NCI-H1436 treated with DMSO at 0.1 percent for 48 hours (cell line): Measurements from ENCODE around the gene SECTM1.
"Not testable (repeated sequence)": the region's sequence is repeated elsewhere in the genome, so short reads cannot be mapped to it uniquely, and the experiment has no call there.

Source experiments
- DNase-seq: peaks from one replicate; lab custom pipeline; 2025; lab: John Stamatoyannopoulos, UW

The SECTM1 gene

GRCh38 chr17:82347994-82348393, 14.4 kb upstream of the SECTM1 start:
- not testable (repeated sequence) for DNase-seq

DNA sequence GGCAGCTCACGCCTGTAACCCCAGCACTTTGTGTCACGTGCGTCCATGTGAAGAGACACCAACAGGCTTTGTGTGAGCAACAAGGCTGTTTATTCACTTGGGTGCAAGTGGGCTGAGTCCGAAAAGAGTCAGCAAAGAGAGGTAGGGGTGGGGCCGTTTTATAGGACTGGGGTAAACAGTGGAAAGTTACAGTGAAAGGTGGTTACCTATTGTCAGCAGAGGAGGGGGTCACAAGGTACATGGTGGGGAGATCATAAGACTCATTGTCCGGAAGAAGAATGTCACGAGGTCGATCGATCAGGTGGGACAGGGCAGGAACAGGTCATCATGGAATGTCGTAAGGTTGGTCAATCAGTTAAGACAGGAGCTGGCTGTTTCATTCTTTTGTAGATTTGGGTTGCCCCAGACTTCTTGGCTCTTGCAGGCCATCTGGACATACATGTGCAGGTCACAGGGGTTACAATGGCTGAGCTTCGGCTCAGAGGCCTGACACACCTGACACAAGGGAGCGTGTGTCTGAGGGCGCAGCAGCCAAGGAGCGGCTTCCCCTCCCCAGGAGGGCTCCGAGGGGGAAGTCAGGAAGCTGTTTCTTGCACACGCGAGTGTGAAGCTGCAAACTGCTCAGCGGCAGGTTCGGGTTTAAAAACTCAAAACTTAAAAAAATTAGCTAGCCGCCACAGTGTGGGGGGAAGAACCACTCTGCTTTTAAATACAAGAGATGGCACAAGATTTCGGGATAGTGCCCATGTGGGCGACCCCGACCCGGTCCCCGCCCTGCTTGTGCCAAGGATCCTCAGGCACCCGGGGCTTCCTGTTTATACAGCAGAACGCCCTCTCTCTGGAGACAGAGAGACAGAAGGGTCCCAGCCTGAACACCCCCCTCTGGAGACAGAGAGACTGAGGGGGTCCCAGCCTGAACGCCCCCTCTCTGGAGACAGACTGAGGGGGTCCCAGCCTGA, 13.1 kb upstream of the SECTM1 start:
- no peak for DNase-seq

DNA sequence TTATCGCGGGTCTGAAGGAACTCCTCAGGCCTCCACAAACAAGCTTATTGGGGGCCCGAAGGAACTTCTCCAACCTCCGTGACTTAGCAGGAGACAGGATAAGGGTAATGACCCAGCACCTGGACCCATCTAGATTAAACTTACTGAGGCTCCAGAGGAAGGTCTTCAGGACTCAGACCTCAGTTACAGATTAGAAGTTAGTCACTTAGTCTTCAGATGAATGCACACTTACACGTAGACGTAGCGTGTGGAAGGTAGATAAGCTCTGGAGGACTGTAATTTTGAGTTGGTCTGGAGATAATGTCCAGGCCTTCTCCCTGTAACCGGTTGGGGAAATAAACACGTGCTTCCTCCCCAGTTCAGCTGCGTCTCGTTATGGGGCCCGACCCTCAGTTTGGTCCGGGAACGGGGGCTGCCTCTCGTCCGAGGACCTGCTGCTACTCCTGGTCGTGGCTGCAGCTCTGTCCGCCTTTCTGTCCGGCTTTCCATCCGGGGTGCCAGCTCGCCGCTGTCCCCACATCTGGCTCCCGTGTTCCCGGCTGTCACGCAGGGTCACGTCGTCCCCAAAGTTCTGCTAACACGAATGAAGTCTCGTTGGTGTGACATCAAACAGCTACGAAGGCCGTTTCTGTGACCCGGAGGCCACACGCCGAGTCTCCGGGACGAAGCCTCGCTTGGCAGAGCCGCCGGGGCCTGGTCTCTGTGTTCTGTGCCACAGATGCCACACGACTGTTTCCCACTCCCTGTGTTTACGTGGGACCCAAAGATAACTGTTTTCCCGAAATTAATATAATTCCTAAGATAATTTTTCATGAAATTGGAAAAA, 11.8 kb upstream of the SECTM1 start:
- DNase-seq: no peak

DNA sequence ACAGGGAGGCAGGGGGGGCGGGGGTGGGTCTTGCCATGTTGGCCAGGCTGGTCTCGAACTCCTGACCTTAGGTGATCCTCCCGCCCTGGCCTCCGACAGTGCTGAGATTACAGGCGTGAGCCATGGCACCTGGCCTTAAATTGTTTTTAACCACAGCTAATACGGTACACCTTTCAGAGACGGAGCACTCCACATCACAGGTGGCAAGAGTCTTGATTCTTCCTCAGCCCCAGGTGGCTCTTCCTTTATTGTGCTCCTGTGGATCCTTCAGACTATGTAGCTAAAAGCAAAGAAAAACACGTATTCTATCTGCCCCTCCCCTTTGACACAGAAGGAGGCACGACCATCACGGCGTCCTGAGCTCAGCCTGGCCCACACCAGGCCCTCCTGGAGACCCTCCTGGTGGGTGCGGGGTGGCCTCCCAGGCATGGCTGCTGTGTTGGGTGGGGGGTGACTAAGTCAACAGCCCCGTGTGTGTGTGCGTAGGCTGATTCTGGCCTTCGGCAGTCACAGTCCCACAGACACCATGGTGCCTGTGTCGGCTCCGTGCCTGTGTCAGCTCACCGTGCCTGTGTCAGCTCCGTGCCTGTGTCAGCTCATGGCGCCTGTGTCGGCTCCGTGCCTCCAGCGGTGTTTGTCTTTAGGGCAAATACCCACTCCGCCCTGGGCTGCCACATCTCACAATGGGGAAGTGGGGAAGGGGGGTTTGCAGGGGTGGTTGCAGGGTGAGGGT, 10.8 kb upstream of the SECTM1 start:
- DNase-seq: no peak

DNA sequence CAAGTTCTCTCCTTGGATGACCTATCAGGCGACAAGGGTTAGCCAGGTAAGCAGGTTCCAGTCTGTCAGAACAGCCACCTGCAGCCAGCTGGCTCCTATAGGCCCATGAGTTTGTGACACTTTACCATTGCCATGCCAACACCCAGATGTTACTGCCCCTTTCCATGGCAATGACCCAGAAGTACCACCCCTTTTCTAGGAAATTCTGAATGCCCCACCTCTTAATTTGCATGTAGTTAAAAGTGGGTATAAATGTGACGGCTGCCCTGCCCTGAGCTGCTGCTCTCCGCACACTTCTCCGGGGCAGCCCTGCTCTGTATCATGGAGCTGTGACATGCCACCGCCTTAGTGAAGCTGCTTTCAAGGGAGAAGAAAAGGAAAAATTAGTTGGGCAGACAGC, 10.0 kb upstream of the SECTM1 start:
- no peak for DNase-seq

GRCh38 chr17:82342361-82343079, 9.0 kb upstream of the SECTM1 start:
- DNase-seq: no peak

GRCh38 chr17:82339634-82340580, 6.3 kb upstream of the SECTM1 start:
- DNase-seq: no peak

DNA sequence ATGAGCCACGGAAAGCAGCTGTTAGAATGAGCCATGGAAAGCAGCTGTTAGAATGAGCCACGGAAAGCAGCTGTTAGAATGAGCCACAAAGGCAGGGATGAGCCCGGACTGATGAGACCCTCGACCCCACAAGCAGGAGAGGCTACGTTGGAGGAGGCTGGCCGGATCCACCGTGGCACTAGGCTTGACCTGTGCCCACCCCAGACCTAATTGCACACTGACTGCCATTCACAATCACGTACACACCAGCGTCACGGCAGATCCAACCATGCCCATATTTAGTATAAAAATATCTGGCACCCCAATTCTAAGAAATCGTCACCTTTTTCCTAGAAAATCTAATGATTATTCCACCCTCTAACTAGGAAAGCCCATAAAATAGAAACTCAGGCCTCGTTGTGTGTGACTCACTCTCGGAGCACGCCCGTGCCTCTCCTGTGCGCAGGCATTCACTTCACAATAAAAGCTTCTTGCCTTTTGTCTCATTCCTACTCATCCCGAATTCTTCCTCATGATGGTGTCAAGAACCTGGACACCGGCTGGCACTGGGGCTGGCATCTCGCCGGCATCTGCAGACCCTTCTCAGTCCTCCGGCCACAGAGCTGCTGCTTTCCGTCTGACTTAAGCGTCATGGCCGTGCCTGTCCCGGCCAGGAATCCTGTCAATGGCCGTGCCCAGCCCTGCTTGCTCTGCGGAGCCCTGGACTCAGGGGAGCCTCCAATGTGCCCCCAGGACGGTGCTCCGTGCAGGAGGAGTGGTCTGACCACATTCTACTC, 5.5 kb upstream of the SECTM1 start:
- DNase-seq: no peak

- no peak for DNase-seq
Measured at GRCh38 chr17:82334622-82335394, 1.2 kb upstream of the SECTM1 start.

- DNase-seq: no peak
Measured at GRCh38 chr17:82334204-82334621, 647 bp upstream of the SECTM1 start.

DNA sequence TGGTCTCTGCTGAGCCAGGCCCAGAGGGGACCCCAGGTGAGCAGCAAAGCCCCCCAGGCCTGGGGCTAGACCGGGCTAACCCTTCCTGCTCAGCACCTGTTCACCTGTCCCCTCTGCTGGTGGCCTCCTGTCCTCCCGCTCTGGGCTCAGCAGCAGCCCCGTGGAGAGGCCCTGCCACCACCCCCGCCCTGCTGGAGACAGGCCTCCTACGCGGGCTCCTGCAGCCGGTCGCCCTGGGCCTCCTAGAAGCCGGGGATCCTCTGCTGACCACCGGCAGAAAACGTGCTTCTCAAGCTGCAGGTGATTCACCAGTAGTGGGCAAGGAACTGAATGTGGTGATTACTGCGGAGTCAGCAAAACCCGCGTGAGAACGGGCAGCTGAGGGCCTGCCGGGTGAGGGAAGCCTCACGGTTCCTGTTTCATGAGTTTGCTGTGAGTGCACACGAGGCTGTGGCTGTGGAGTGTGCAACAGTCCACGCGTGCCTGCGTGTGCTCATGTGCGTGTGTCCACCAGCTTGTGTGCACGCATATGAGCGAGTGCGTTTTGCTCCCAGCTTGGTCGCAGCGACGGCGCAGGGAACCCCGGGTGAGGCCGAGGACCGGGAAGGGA, 792 bp downstream of the SECTM1 start:
- DNase-seq: no peak

DNA sequence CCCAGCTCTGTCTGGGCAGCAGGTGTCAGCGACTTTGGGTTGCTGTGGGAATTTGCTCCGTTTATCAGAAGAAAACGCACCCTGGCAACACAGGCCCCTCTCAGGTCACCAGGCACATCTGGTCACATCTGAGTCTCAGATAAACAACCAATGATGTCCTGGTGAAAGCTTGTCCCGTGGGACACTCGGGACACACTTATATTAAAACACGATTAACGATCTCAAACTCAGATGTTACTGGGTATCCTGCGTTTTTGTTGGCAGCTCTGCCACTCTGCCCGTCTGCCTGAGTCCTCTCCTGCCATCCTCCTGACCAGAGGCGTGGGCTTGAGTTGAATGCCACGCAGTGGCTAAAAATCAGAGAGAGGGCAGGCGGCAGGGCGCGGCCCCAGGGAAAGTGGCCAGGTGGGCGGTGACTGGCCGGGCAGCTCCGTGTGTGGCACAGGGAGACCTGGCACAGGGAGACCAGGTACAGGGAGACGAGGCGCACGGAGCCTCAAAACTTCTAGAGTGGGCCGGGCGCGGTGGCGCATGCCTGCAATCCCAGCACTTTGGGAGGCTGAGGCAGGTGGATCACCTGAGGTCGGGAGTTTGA, 2.1 kb downstream of the SECTM1 start:
- DNase-seq: no peak

GRCh38 chr17:82330322-82331239, 3.0 kb downstream of the SECTM1 start:
- DNase-seq: peak; percentile 54

DNA sequence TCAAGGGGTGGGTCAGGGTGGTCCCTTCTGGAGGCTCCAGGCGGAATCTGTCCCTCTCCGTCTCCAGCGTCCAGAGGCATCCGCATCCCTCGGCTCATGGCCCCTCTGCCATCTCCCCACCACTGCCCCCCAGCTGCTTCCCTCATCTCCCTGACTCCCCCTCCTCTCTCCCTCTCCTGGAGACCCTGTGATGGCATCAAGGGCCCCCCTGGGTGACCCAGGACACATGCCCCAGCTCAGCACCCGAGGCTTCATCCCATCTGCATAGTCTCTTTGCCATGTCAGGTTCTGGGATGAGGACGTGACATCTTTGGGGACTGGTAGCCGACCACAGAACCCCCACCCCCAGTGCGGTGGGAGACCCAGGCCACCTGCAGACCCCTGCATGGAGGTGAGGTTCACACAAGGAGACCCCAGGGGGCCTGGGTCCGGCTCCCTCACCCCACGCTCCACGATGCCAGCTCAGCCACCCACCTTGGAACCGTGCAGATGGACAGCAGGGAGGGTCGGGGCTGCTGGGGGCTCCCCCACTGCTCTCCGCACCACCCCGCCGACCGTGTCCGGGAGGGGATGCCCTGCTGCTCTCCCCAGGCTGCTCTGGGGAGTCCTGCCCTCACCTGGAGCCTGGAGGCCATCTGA, 3.8 kb downstream of the SECTM1 start:
- DNase-seq: no peak

GRCh38 chr17:82328994-82329507, 4.5 kb downstream of the SECTM1 start:
- DNase-seq: no peak
